ENCODE data around the gene TELO2.

DNA sequence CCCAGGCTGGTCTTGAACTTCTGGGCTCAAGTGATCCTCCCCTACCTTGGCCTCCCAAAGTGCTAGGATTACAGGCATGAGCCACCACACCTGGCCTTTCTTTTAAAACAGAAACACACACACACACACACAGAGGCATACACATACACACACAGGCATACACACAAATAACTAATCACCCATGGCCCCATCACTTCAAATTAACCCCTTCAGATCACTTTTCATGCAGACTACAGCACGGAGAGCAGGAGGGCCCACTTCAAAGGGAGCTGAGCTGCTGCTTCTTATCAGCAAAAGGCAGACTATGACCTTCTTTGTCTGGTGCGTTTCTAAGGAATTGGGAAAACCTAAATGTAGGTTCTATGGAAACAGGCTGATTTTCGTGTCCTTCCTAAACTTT lies 20.2 kb upstream of the TELO2 start:
- TF ChIP-seq, protein P1, sequence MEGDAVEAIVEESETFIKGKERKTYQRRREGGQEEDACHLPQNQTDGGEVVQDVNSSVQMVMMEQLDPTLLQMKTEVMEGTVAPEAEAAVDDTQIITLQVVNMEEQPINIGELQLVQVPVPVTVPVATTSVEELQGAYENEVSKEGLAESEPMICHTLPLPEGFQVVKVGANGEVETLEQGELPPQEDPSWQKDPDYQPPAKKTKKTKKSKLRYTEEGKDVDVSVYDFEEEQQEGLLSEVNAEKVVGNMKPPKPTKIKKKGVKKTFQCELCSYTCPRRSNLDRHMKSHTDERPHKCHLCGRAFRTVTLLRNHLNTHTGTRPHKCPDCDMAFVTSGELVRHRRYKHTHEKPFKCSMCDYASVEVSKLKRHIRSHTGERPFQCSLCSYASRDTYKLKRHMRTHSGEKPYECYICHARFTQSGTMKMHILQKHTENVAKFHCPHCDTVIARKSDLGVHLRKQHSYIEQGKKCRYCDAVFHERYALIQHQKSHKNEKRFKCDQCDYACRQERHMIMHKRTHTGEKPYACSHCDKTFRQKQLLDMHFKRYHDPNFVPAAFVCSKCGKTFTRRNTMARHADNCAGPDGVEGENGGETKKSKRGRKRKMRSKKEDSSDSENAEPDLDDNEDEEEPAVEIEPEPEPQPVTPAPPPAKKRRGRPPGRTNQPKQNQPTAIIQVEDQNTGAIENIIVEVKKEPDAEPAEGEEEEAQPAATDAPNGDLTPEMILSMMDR (IDR thresholded peaks at IDR 0.05; ENCODE audit: low read depth, low read length, poor library complexity, severe bottlenecking): no peak
- no peak for TF ChIP-seq EZH2phosphoT487 (IDR thresholded peaks at IDR 0.05; ENCODE audit: borderline replicate concordance, low read length)
